ENCODE data around the gene CDKAL1.

Gene CDKAL1

DNA sequence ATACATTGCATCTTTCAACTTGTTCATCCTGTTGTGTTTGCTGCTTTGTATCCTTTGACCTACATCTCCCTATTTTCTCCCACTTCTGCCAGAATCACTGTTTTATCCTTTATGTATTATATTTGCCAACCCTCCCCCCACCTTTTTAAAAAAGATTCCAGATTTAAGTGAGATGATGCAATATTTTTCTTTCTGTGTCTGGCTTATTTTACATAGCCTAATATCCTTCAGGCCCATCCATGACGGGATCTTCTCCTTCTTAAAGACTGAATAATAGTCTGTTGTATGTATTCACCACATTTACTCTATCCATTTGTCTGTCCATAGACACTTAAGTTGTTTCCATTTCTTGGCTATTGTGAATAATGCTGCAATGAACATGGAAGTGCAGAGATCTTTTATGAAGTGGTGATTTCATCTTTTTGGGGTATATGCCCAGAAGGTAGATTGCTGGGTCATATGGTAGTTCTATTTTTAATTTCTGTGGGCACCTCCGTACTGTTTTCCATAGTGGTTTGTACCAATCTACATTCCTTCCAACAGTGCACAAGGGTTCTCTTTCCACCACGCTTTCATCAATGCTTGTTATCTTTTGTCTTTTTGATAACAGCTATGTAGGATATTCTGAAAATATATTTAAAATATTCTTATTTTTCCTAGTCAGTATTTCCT lies 181.0 kb downstream of the CDKAL1 start:
- no peak overlapping the region for H4K91ac ChIP-seq (ENCODE audit: low read depth, low read length, poor library complexity)
- H3K27ac ChIP-seq (replicated peaks; ENCODE audit: low read length): no peak overlapping the region
- H3K9ac ChIP-seq (ENCODE audit: low read depth, low read length, poor library complexity): no peak overlapping the region
- no peak overlapping the region for H3K23ac ChIP-seq (ENCODE audit: low read depth, low read length, poor library complexity)
- H3K79me1 ChIP-seq (ENCODE audit: low read depth, low read length): no peaks in the 10 kb centered on the region
- H2BK15ac ChIP-seq (ENCODE audit: low read length): no peak overlapping the region
- no peak overlapping the region for H4K8ac ChIP-seq (ENCODE audit: low read depth, low read length)
- H2AK5ac ChIP-seq (ENCODE audit: low read depth, low read length): no peak overlapping the region
- WGBS, 2 donors (ENCODE audit: extremely low coverage in 2 of 2, insufficient read length in 2 of 2, insufficient replicate concordance in 1 of 2): no CpG with 5 or more reads among the region's 3 CpGs
- no peaks in the 10 kb centered on the region for H3K4me1 ChIP-seq (ENCODE audit: control insufficient read depth in 2 of 2, insufficient read depth in 1 of 2, low read depth in 1 of 2, low read length in 2 of 2)
- no peak overlapping the region for H2BK120ac ChIP-seq (ENCODE audit: low read depth, low read length)
- H3K18ac ChIP-seq (ENCODE audit: low read length): no peak overlapping the region
- no peak overlapping the region for H3K4me2 ChIP-seq (ENCODE audit: insufficient read depth, low read length, poor library complexity, severe bottlenecking)
- no peak overlapping the region for H3K4me3 ChIP-seq (ENCODE audit: low read length in 2 of 2)
- H2AFZ ChIP-seq (ENCODE audit: low read length): no peak overlapping the region
- H2BK5ac ChIP-seq (ENCODE audit: low read length): no peak overlapping the region
- no peak overlapping the region for H3K14ac ChIP-seq (ENCODE audit: low read length)
- no peak overlapping the region for H3K4ac ChIP-seq (ENCODE audit: low read length)
- no peak overlapping the region for H2BK12ac ChIP-seq (ENCODE audit: low read length)
- H3K36me3 ChIP-seq (replicated peaks in 1 of 2; ENCODE audit: control insufficient read depth in 2 of 2, insufficient read depth in 2 of 2, low read length in 2 of 2): no peaks in the 10 kb centered on the region
- H3K9me3 ChIP-seq (replicated peaks in 1 of 2; ENCODE audit: control insufficient read depth in 2 of 2, insufficient read depth in 1 of 2, low read depth in 1 of 2, low read length in 2 of 2): no peaks in the 10 kb centered on the region
- DNase-seq (ENCODE audit: low spot score): no peak
- H3K27me3 ChIP-seq (ENCODE audit: control insufficient read depth in 3 of 3, insufficient read depth in 3 of 3, low read depth in 1 of 3, low read length in 3 of 3): no peaks in the 10 kb centered on the region

- no peak overlapping the region for H2AFZ ChIP-seq (ENCODE audit: low read length)
- no peak overlapping the region for H3K27ac ChIP-seq (replicated peaks; ENCODE audit: low read length)
- no peak overlapping the region for H2BK5ac ChIP-seq (ENCODE audit: low read length)
- H3K14ac ChIP-seq (ENCODE audit: low read length): no peak overlapping the region
- H2BK12ac ChIP-seq (ENCODE audit: low read length): no peak overlapping the region
- H3K4ac ChIP-seq (ENCODE audit: low read length): no peak overlapping the region
- no peak for DNase-seq (ENCODE audit: low spot score)
- WGBS, 2 donors (ENCODE audit: extremely low coverage in 2 of 2, insufficient read length in 2 of 2, insufficient replicate concordance in 1 of 2): no CpG with 5 or more reads among the region's 1 CpG
- H2BK15ac ChIP-seq (ENCODE audit: low read length): no peak overlapping the region
- H3K36me3 ChIP-seq (replicated peaks in 1 of 2; ENCODE audit: control insufficient read depth in 2 of 2, insufficient read depth in 2 of 2, low read length in 2 of 2): no peaks in the 10 kb centered on the region
- H3K79me1 ChIP-seq (ENCODE audit: low read depth, low read length): no peaks in the 10 kb centered on the region
- H3K23ac ChIP-seq (ENCODE audit: low read depth, low read length, poor library complexity): no peak overlapping the region
- no peak overlapping the region for H3K4me2 ChIP-seq (ENCODE audit: insufficient read depth, low read length, poor library complexity, severe bottlenecking)
- no peaks in the 10 kb centered on the region for H3K4me1 ChIP-seq (ENCODE audit: control insufficient read depth in 2 of 2, insufficient read depth in 1 of 2, low read depth in 1 of 2, low read length in 2 of 2)
- H2AK5ac ChIP-seq (ENCODE audit: low read depth, low read length): no peak overlapping the region
- no peak overlapping the region for H3K9ac ChIP-seq (ENCODE audit: low read depth, low read length, poor library complexity)
- no peaks in the 10 kb centered on the region for H3K9me3 ChIP-seq (replicated peaks in 1 of 2; ENCODE audit: control insufficient read depth in 2 of 2, insufficient read depth in 1 of 2, low read depth in 1 of 2, low read length in 2 of 2)
- no peak overlapping the region for H4K91ac ChIP-seq (ENCODE audit: low read depth, low read length, poor library complexity)
- no peak overlapping the region for H4K8ac ChIP-seq (ENCODE audit: low read depth, low read length)
- H3K4me3 ChIP-seq (ENCODE audit: low read length in 2 of 2): no peak overlapping the region
- H3K27me3 ChIP-seq (ENCODE audit: control insufficient read depth in 3 of 3, insufficient read depth in 3 of 3, low read depth in 1 of 3, low read length in 3 of 3): no peaks in the 10 kb centered on the region
- no peak overlapping the region for H3K18ac ChIP-seq (ENCODE audit: low read length)
- H2BK120ac ChIP-seq (ENCODE audit: low read depth, low read length): no peak overlapping the region
Observed at GRCh38 chr6:20716865-20717264, 182.6 kb downstream of the CDKAL1 start.

DNA sequence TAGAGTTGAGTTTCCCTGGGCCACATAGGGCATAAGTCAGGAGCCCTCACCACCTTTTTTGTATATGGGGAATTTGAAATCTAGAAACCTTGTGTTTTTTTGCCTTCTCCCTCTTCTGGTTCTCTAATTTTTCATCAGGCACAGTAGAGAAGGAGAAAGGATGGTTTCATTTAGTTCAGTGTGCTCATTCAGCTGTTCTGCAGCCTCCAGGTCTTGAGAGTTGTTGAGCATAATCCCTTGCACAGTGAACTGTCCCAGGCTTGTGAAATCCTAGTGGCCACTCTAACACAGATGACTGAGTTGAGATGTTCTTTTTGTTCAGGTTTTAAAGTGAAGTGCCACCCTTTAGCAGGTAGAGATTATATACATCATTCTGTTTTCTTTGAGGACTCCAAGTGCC lies 183.5 kb downstream of the CDKAL1 start:
- no peak overlapping the region for H3K4ac ChIP-seq (ENCODE audit: low read length)
- no peaks in the 10 kb centered on the region for H3K4me1 ChIP-seq (ENCODE audit: control insufficient read depth in 2 of 2, insufficient read depth in 1 of 2, low read depth in 1 of 2, low read length in 2 of 2)
- no peak overlapping the region for H3K23ac ChIP-seq (ENCODE audit: low read depth, low read length, poor library complexity)
- no peak overlapping the region for H3K18ac ChIP-seq (ENCODE audit: low read length)
- H3K4me2 ChIP-seq (ENCODE audit: insufficient read depth, low read length, poor library complexity, severe bottlenecking): no peak overlapping the region
- no peaks in the 10 kb centered on the region for H3K36me3 ChIP-seq (replicated peaks in 1 of 2; ENCODE audit: control insufficient read depth in 2 of 2, insufficient read depth in 2 of 2, low read length in 2 of 2)
- H3K27me3 ChIP-seq (ENCODE audit: control insufficient read depth in 3 of 3, insufficient read depth in 3 of 3, low read depth in 1 of 3, low read length in 3 of 3): no peaks in the 10 kb centered on the region
- H3K79me1 ChIP-seq (ENCODE audit: low read depth, low read length): no peaks in the 10 kb centered on the region
- H2BK120ac ChIP-seq (ENCODE audit: low read depth, low read length): no peak overlapping the region
- H4K8ac ChIP-seq (ENCODE audit: low read depth, low read length): no peak overlapping the region
- H3K9ac ChIP-seq (ENCODE audit: low read depth, low read length, poor library complexity): no peak overlapping the region
- H3K9me3 ChIP-seq (replicated peaks in 1 of 2; ENCODE audit: control insufficient read depth in 2 of 2, insufficient read depth in 1 of 2, low read depth in 1 of 2, low read length in 2 of 2): no peaks in the 10 kb centered on the region
- H4K91ac ChIP-seq (ENCODE audit: low read depth, low read length, poor library complexity): no peak overlapping the region
- DNase-seq (ENCODE audit: low spot score): no peak
- H2AK5ac ChIP-seq (ENCODE audit: low read depth, low read length): no peak overlapping the region
- H3K4me3 ChIP-seq (ENCODE audit: low read length in 2 of 2): no peak overlapping the region
- H2BK12ac ChIP-seq (ENCODE audit: low read length): no peak overlapping the region
- no peak overlapping the region for H2BK15ac ChIP-seq (ENCODE audit: low read length)
- H2BK5ac ChIP-seq (ENCODE audit: low read length): no peak overlapping the region
- H3K27ac ChIP-seq (replicated peaks; ENCODE audit: low read length): no peak overlapping the region
- H3K14ac ChIP-seq (ENCODE audit: low read length): no peak overlapping the region
- no peak overlapping the region for H2AFZ ChIP-seq (ENCODE audit: low read length)

DNA sequence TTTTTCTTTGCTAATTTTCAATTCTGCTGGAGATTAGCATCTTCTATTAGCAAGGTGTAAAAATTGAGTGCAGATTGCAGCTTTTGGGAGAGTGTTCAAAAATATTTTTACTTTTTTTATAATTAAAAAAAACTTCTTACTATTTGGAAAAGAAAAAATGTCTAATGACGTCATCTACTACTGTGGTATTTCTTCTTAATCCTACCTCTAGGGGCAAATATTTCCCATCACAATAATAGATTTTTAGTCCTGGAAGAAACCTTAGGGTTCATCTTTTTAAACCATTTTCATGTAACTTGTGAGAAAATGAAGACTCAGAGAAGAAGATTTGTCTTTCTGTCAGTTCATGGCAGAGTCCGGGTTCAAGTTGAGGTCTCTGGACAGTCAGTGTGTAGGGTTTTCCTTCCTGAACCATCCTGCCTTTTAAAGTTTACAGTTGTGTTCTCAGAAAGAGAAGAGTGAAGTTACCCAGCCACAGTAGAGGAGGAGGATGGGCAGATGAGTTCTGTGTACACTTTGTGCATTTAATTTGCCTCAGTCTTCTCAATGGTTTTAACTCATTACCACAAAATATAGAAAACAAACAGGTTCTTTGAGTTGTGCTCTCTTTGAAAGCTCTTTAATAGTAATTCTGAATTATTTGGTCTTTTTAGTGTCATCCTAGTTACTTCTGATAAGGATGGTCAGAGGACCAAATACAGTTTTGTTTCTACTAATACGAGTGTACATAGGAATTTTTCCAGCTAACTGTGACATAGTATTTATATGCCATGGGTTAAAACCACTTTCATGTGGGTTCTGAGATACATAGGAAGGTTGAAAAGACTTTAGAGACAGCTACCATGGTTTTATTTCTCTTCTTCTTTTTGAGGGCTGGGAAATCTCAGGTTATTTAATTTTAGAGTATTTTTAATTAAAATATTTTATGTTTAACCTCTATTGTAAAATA lies 184.7 kb downstream of the CDKAL1 start:
- Histone ChIP-seq H2AK5ac (ENCODE audit: low read depth, low read length) (no peak overlapping the region), H4K8ac (ENCODE audit: low read depth, low read length) (no peak overlapping the region), H3K79me1 (ENCODE audit: low read depth, low read length) (no peaks in the 10 kb centered on the region), H4K91ac (ENCODE audit: low read depth, low read length, poor library complexity) (no peak overlapping the region), H3K9ac (ENCODE audit: low read depth, low read length, poor library complexity) (no peak overlapping the region), H3K4me3 (ENCODE audit: low read length in 2 of 2) (no peak overlapping the region), H3K4me1 (ENCODE audit: control insufficient read depth in 2 of 2, insufficient read depth in 1 of 2, low read depth in 1 of 2, low read length in 2 of 2) (no peaks in the 10 kb centered on the region), H2AFZ (ENCODE audit: low read length) (no peak overlapping the region), H2BK5ac (ENCODE audit: low read length) (no peak overlapping the region), H2BK120ac (ENCODE audit: low read depth, low read length) (no peak overlapping the region), H3K14ac (ENCODE audit: low read length) (no peak overlapping the region), H2BK15ac (ENCODE audit: low read length) (no peak overlapping the region), H3K18ac (ENCODE audit: low read length) (no peak overlapping the region), H3K23ac (ENCODE audit: low read depth, low read length, poor library complexity) (no peak overlapping the region), H3K27ac (replicated peaks; ENCODE audit: low read length) (no peak overlapping the region), H3K4ac (ENCODE audit: low read length) (no peak overlapping the region), H3K36me3 (replicated peaks in 1 of 2; ENCODE audit: control insufficient read depth in 2 of 2, insufficient read depth in 2 of 2, low read length in 2 of 2) (no peaks in the 10 kb centered on the region), H3K9me3 (replicated peaks in 1 of 2; ENCODE audit: control insufficient read depth in 2 of 2, insufficient read depth in 1 of 2, low read depth in 1 of 2, low read length in 2 of 2) (no peaks in the 10 kb centered on the region), H3K4me2 (ENCODE audit: insufficient read depth, low read length, poor library complexity, severe bottlenecking) (no peak overlapping the region), H2BK12ac (ENCODE audit: low read length) (no peak overlapping the region), H3K27me3 (ENCODE audit: control insufficient read depth in 3 of 3, insufficient read depth in 3 of 3, low read depth in 1 of 3, low read length in 3 of 3) (no peaks in the 10 kb centered on the region)
- no peak for DNase-seq (ENCODE audit: low spot score)
- no CpG with 5 or more reads among the region's 3 CpGs for WGBS, 2 donors (ENCODE audit: extremely low coverage in 2 of 2, insufficient read length in 2 of 2, insufficient replicate concordance in 1 of 2)

All from neuronal stem cell (in vitro differentiated cells).